GM19025 (cell line): ENCODE data around the gene TPSB2.
"Not testable (repeated sequence)": the region's sequence is repeated elsewhere in the genome, so short reads cannot be mapped to it uniquely, and the experiment has no call there.

Source experiments
- ATAC-seq: cut with Tn5 transposase; IDR thresholded peaks from one replicate; pipeline ENCODE4 v1.9.1; 2021; ENCODE audit warnings: mild to moderate bottlenecking, low read depth, moderate library complexity; ENCODE audit not compliant: unreplicated experiment

TPSB2 gene

GRCh38 chr16:1209081-1209480, 20.9 kb downstream of the TPSB2 start:
- no peak for ATAC-seq

- ATAC-seq: no peak
Observed at GRCh38 chr16:1208239-1208830, 21.6 kb downstream of the TPSB2 start.

GRCh38 chr16:1206786-1207185, 23.2 kb downstream of the TPSB2 start:
- no peak for ATAC-seq

GRCh38 chr16:1206326-1206725, 23.7 kb downstream of the TPSB2 start:
- ATAC-seq: no peak

GRCh38 chr16:1204933-1205332, 25.1 kb downstream of the TPSB2 start:
- ATAC-seq: no peak

GRCh38 chr16:1202274-1202673, 27.7 kb downstream of the TPSB2 start:
- no peak for ATAC-seq

GRCh38 chr16:1201444-1201843, 28.5 kb downstream of the TPSB2 start:
- ATAC-seq: no peak

GRCh38 chr16:1200014-1200627, 29.9 kb downstream of the TPSB2 start:
- no peak for ATAC-seq

- ATAC-seq: no peak
Observed at GRCh38 chr16:1199347-1200013, 30.5 kb downstream of the TPSB2 start.

- ATAC-seq: not testable (repeated sequence)
Observed at GRCh38 chr16:1198671-1199346, 31.2 kb downstream of the TPSB2 start.

GRCh38 chr16:1198194-1198593, 31.8 kb downstream of the TPSB2 start:
- ATAC-seq: no peak

- ATAC-seq: no peak
Observed at GRCh38 chr16:1197237-1197866, 32.6 kb downstream of the TPSB2 start.

- no peak for ATAC-seq
Observed at GRCh38 chr16:1196494-1196893, 33.5 kb downstream of the TPSB2 start.

GRCh38 chr16:1195393-1195666, 34.7 kb downstream of the TPSB2 start:
- no peak for ATAC-seq

GRCh38 chr16:1194665-1195392, 35.2 kb downstream of the TPSB2 start:
- no peak for ATAC-seq

- ATAC-seq: no peak
Observed at GRCh38 chr16:1193825-1194581, 36.0 kb downstream of the TPSB2 start.

- no peak for ATAC-seq
Observed at GRCh38 chr16:1193143-1193824, 36.7 kb downstream of the TPSB2 start.

GRCh38 chr16:1192384-1193073, 37.5 kb downstream of the TPSB2 start:
- ATAC-seq: no peak

GRCh38 chr16:1190789-1191188, 39.2 kb downstream of the TPSB2 start:
- not testable (repeated sequence) for ATAC-seq
